HepG2 (cell line): ENCODE results near the gene RPTOR. TPM values are rescaled to one million over a fixed set of nuclear protein-coding genes. Genes with fewer than 3 reads are reported as not detected.

ENCODE experiments used
- CEBPB ChIP-seq: IDR thresholded peaks from 2 replicates; pipeline ENCODE4 v1.6.1; 2011; ENCODE audit warnings: low read depth, low read length, improper control_type of control experiment, borderline replicate concordance
- FOSL2 ChIP-seq: sonication (generic); formaldehyde crosslinking; IDR thresholded peaks from 2 replicates; pipeline ENCODE4 v1.4.0; 2020; ENCODE audit warnings: missing genetic modification reagents
- SRY ChIP-seq: sonication (generic); formaldehyde crosslinking; IDR thresholded peaks from 2 replicates; pipeline ENCODE4 v1.8.0; 2022; ENCODE audit warnings: mild to moderate bottlenecking, missing genetic modification reagents
- TGIF2 ChIP-seq: IDR thresholded peaks from 2 replicates; pipeline ENCODE4 v1.6.1; 2016; ENCODE audit warnings: control low read depth, missing compliant biosample characterization
- ZBTB21 ChIP-seq: sonication (generic); formaldehyde crosslinking; IDR thresholded peaks from 2 replicates; pipeline ENCODE4 v1.4.0; 2020; ENCODE audit warnings: missing genetic modification reagents
- ZBTB38 ChIP-seq: sonication (generic); formaldehyde crosslinking; IDR thresholded peaks from 2 replicates; pipeline ENCODE4 v1.5.1; 2020; ENCODE audit warnings: mild to moderate bottlenecking, missing genetic modification reagents
- ZNF282 ChIP-seq: fragments of 450-650 bp; IDR thresholded peaks from 2 replicates; pipeline ENCODE4 v1.6.1; 2018; ENCODE audit not compliant: partially characterized antibody
- ZNF460 ChIP-seq: sonication (generic); formaldehyde crosslinking; IDR thresholded peaks from 2 replicates; pipeline ENCODE4 v1.5.1; 2020; ENCODE audit warnings: missing genetic modification reagents, mild to moderate bottlenecking, borderline replicate concordance
- ZNF557 ChIP-seq: sonication (generic); formaldehyde crosslinking; IDR thresholded peaks from 2 replicates; pipeline ENCODE4 v1.4.0; 2020; ENCODE audit warnings: missing genetic modification reagents
- ZNF567 ChIP-seq: sonication (generic); formaldehyde crosslinking; IDR thresholded peaks from 2 replicates; pipeline ENCODE4 v1.8.1; 2023; ENCODE audit warnings: mild to moderate bottlenecking, missing genetic modification reagents, borderline replicate concordance
- ZNF670 ChIP-seq: sonication (generic); formaldehyde crosslinking; IDR thresholded peaks from 2 replicates; pipeline ENCODE4 v1.8.0; 2022; ENCODE audit warnings: mild to moderate bottlenecking, missing genetic modification reagents, borderline replicate concordance
- ZNF782 ChIP-seq: sonication (generic); formaldehyde crosslinking; IDR thresholded peaks from 2 replicates; pipeline ENCODE4 v1.4.0; 2020; ENCODE audit warnings: missing genetic modification reagents, mild to moderate bottlenecking, borderline replicate concordance
- polyA plus RNA-seq, 8 experiments: library from polyadenylated mRNA; depleted of rRNA in 3 of 8; stranded (reverse) in 7 of 8; unstranded in 1 of 8; fragments of >200 nt; fragmentation: Illumina TruSeq in 4 of 8; extraction: Trizol in 4 of 8; gene quantifications; 2 replicates each; pipeline versions ENCODE4 v1.2.1 to v1.2.3, GENCODE V29; 2011 to 2016; ENCODE audit warnings: low read depth in 4 of 8, missing spikeins in 1 of 8, mixed read lengths in 1 of 8; ENCODE audit not compliant: insufficient read depth in 1 of 8
- total RNA-seq, 5 experiments: library from RNA; depleted of rRNA; stranded (reverse); fragments of >200 nt; fragmentation: Illumina TruSeq; extraction: Trizol; gene quantifications; 2 replicates each; pipeline ENCODE4 v1.2.3, GENCODE V29; 2016; ENCODE audit warnings: low read depth in 1 of 5
- TF ChIP-seq, protein P1 (sequence below): sonication (generic); formaldehyde crosslinking; IDR thresholded peaks from 2 replicates; pipeline ENCODE4 v1.5.0; 2020; ENCODE audit warnings: mild to moderate bottlenecking, missing genetic modification reagents
- TF ChIP-seq, protein P2 (sequence below): sonication (generic); formaldehyde crosslinking; IDR thresholded peaks from 2 replicates; pipeline ENCODE4 v1.4.0; 2020; ENCODE audit warnings: mild to moderate bottlenecking, missing genetic modification reagents
- TF ChIP-seq, protein P3 (sequence below): sonication (generic); formaldehyde crosslinking; IDR thresholded peaks from 2 replicates; pipeline ENCODE4 v1.4.0; 2020; ENCODE audit warnings: missing genetic modification reagents
- TF ChIP-seq, protein P4 (sequence below): sonication (generic); formaldehyde crosslinking; IDR thresholded peaks from 2 replicates; pipeline ENCODE4 v1.4.0; 2020; ENCODE audit warnings: mild to moderate bottlenecking, missing genetic modification reagents
- TF ChIP-seq, protein P5 (sequence below): IDR thresholded peaks from 2 replicates; pipeline ENCODE4 v1.6.1; 2016; ENCODE audit warnings: low read depth, borderline replicate concordance
- TF ChIP-seq, protein P6 (sequence below): sonication (generic); formaldehyde crosslinking; IDR thresholded peaks from 2 replicates; pipeline ENCODE4 v1.5.0; 2020; ENCODE audit warnings: mild to moderate bottlenecking, missing genetic modification reagents, moderate library complexity
- TF ChIP-seq, protein P7 (sequence below): sonication (generic); formaldehyde crosslinking; IDR thresholded peaks from 2 replicates; pipeline ENCODE4 v1.5.0; 2020; ENCODE audit warnings: mild to moderate bottlenecking, missing genetic modification reagents

Gene RPTOR
- total and polyA plus RNA-seq, 2 of the 13 experiments (the other 11 are each of a cell fraction or from before 2014, with no cell fraction given): 6.6 to 25.3 TPM

DNA sequence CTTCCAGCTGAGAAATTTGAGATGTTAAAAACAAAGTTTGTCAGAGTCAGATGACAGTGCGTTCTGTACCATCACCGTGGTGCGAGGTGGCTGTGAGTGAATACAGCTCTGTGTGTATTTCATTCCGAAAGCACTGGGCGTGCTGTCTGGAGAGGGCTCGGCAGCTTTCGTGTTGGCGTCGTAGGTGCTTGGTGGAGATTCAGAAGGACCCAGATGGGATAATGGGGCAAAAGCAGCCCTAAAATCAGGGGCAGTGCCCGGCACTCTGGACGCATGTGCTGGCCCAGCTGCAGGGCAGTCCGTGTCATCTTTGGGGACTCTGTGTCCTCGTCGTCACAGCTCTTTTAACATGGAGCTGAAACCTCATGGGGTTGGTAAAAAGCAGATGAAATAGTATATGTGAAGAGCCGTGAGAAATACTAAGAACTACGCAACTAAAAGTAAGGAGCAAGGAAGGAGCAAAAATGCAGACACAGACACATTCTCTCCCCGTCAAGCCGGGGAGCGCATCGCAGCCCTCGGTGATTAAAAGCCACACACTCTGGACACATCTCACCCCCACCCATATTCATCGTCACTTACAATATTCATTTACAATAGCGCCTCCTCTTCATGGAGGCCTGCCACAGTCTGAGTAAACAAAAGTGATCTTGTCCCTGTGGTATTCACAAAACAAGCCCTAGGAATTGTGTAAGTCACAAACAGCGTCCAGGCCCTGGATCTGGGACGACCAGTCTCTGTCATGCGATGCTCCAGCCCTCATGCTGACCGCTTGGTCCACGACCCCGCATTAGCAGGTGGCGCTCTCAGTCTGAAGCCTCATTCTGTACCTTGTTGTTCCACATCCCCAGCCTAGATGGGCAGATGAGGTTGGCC lies 206.7 kb downstream of the RPTOR start (continued):
- TF ChIP-seq, protein P1, sequence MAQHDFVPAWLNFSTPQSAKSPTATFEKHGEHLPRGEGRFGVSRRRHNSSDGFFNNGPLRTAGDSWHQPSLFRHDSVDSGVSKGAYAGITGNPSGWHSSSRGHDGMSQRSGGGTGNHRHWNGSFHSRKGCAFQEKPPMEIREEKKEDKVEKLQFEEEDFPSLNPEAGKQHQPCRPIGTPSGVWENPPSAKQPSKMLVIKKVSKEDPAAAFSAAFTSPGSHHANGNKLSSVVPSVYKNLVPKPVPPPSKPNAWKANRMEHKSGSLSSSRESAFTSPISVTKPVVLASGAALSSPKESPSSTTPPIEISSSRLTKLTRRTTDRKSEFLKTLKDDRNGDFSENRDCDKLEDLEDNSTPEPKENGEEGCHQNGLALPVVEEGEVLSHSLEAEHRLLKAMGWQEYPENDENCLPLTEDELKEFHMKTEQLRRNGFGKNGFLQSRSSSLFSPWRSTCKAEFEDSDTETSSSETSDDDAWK (CRISPR knock-in tag): no peak
- peak; percentile 24; the same call in 1 of the 2 replicates for TF ChIP-seq FOSL2
- TF ChIP-seq, protein P2, sequence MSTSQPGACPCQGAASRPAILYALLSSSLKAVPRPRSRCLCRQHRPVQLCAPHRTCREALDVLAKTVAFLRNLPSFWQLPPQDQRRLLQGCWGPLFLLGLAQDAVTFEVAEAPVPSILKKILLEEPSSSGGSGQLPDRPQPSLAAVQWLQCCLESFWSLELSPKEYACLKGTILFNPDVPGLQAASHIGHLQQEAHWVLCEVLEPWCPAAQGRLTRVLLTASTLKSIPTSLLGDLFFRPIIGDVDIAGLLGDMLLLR: no peak
- TF ChIP-seq, protein P3, sequence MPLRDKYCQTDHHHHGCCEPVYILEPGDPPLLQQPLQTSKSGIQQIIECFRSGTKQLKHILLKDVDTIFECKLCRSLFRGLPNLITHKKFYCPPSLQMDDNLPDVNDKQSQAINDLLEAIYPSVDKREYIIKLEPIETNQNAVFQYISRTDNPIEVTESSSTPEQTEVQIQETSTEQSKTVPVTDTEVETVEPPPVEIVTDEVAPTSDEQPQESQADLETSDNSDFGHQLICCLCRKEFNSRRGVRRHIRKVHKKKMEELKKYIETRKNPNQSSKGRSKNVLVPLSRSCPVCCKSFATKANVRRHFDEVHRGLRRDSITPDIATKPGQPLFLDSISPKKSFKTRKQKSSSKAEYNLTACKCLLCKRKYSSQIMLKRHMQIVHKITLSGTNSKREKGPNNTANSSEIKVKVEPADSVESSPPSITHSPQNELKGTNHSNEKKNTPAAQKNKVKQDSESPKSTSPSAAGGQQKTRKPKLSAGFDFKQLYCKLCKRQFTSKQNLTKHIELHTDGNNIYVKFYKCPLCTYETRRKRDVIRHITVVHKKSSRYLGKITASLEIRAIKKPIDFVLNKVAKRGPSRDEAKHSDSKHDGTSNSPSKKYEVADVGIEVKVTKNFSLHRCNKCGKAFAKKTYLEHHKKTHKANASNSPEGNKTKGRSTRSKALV (CRISPR knock-in tag): no peak
- TF ChIP-seq ZNF282: no peak
- no peak for TF ChIP-seq SRY
- TF ChIP-seq, protein P4, sequence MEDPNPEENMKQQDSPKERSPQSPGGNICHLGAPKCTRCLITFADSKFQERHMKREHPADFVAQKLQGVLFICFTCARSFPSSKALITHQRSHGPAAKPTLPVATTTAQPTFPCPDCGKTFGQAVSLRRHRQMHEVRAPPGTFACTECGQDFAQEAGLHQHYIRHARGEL (CRISPR knock-in tag): no peak
- TF ChIP-seq ZBTB21 (CRISPR knock-in tag): no peak
- TF ChIP-seq ZBTB38 (CRISPR knock-in tag): peak; percentile 78
- TF ChIP-seq, protein P5, sequence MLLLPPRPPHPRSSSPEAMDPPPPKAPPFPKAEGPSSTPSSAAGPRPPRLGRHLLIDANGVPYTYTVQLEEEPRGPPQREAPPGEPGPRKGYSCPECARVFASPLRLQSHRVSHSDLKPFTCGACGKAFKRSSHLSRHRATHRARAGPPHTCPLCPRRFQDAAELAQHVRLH (CRISPR knock-in tag): no peak
- TF ChIP-seq ZNF460 (CRISPR knock-in tag): no peak
- no peak for TF ChIP-seq TGIF2
- TF ChIP-seq CEBPB: peak; percentile 37; the same call in 1 of the 2 replicates
- no peak for TF ChIP-seq ZNF567 (CRISPR knock-in tag)
- TF ChIP-seq ZNF670 (CRISPR knock-in tag): no peak
- TF ChIP-seq, protein P6, sequence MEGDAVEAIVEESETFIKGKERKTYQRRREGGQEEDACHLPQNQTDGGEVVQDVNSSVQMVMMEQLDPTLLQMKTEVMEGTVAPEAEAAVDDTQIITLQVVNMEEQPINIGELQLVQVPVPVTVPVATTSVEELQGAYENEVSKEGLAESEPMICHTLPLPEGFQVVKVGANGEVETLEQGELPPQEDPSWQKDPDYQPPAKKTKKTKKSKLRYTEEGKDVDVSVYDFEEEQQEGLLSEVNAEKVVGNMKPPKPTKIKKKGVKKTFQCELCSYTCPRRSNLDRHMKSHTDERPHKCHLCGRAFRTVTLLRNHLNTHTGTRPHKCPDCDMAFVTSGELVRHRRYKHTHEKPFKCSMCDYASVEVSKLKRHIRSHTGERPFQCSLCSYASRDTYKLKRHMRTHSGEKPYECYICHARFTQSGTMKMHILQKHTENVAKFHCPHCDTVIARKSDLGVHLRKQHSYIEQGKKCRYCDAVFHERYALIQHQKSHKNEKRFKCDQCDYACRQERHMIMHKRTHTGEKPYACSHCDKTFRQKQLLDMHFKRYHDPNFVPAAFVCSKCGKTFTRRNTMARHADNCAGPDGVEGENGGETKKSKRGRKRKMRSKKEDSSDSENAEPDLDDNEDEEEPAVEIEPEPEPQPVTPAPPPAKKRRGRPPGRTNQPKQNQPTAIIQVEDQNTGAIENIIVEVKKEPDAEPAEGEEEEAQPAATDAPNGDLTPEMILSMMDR (CRISPR knock-in tag): peak; percentile 41
- TF ChIP-seq ZNF782 (CRISPR knock-in tag): no peak
- TF ChIP-seq, protein P7, sequence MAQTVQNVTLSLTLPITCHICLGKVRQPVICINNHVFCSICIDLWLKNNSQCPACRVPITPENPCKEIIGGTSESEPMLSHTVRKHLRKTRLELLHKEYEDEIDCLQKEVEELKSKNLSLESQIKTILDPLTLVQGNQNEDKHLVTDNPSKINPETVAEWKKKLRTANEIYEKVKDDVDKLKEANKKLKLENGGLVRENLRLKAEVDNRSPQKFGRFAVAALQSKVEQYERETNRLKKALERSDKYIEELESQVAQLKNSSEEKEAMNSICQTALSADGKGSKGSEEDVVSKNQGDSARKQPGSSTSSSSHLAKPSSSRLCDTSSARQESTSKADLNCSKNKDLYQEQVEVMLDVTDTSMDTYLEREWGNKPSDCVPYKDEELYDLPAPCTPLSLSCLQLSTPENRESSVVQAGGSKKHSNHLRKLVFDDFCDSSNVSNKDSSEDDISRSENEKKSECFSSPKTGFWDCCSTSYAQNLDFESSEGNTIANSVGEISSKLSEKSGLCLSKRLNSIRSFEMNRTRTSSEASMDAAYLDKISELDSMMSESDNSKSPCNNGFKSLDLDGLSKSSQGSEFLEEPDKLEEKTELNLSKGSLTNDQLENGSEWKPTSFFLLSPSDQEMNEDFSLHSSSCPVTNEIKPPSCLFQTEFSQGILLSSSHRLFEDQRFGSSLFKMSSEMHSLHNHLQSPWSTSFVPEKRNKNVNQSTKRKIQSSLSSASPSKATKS (CRISPR knock-in tag): no peak
- TF ChIP-seq ZNF557 (CRISPR knock-in tag): no peak
